HEK293 (cell line): Measurements from ENCODE around the gene JKAMP.

Experiments used
- CTCF ChIA-PET: fragments of 350-600 bp; formaldehyde crosslinking; extraction: SDS; loops from one replicate; lab custom pipeline; 2021; ENCODE audit warnings: antibody characterized with exemption; lab: Yijun Ruan, JAX
- POLR2A ChIA-PET: fragments of 300-600 bp; formaldehyde crosslinking; extraction: SDS; loops from one replicate; lab custom pipeline; 2020; ENCODE audit warnings: antibody characterized with exemption, inconsistent platforms; lab: Yijun Ruan, JAX
- H3K27ac ChIP-seq: fragments of 200-500 bp; sonication (Bioruptor generic); 2 replicates; pipeline ENCODE4 v1.5.1; 2014; ENCODE audit warnings: low read depth, low read length, control low read depth, inconsistent platforms; ENCODE audit errors: extremely low read depth
- H3K36me3 ChIP-seq, 2 experiments: fragments of 200-500 bp in 1 of 2; sonication (Bioruptor generic) in 1 of 2; 1 replicate in 1 of 2; 2 replicates in 1 of 2; pipeline ENCODE4 v1.5.1; 2014 to 2017; ENCODE audit warnings: inconsistent platforms in 2 of 2, low read length in 2 of 2; ENCODE audit not compliant: control insufficient read depth in 2 of 2, insufficient read depth in 1 of 2
- H3K4me1 ChIP-seq: fragments of 200-500 bp; sonication (Bioruptor generic); 2 replicates; pipeline ENCODE4 v1.5.1; 2014; ENCODE audit warnings: mild to moderate bottlenecking, low read length, inconsistent platforms; ENCODE audit not compliant: control insufficient read depth, insufficient read depth
- H3K4me3 ChIP-seq: 2 replicates; pipeline ENCODE4 v1.5.1; 2011; ENCODE audit warnings: low read depth, mild to moderate bottlenecking, control low read depth, low read length, moderate library complexity
- H3K9me3 ChIP-seq: fragments of 200-500 bp; sonication (Bioruptor generic); 2 replicates; pipeline ENCODE4 v1.5.1; 2014; ENCODE audit warnings: low read depth, low read length, inconsistent platforms; ENCODE audit not compliant: control insufficient read depth, insufficient read depth
- BCL11B ChIP-seq: fragments of 450-650 bp; formaldehyde crosslinking; IDR thresholded peaks from 2 replicates; pipeline ENCODE4 v1.5.1; 2016; ENCODE audit warnings: low read depth, missing biosample characterization, missing genetic modification characterization
- GFI1B ChIP-seq: fragments of 450-650 bp; formaldehyde crosslinking; IDR thresholded peaks from 2 replicates; pipeline ENCODE4 v1.5.1; 2016; ENCODE audit warnings: missing biosample characterization, missing genetic modification characterization
- GLIS2 ChIP-seq: fragments of 450-650 bp; formaldehyde crosslinking; IDR thresholded peaks from 2 replicates; pipeline ENCODE4 v1.5.1; 2016; ENCODE audit warnings: missing biosample characterization, missing genetic modification characterization
- MZF1 ChIP-seq: fragments of 450-650 bp; formaldehyde crosslinking; IDR thresholded peaks from 2 replicates; pipeline ENCODE4 v1.5.1; 2017; ENCODE audit warnings: missing biosample characterization, missing genetic modification characterization, borderline replicate concordance
- OVOL3 ChIP-seq: fragments of 450-650 bp; formaldehyde crosslinking; IDR thresholded peaks from 2 replicates; pipeline ENCODE4 v1.5.1; 2016; ENCODE audit warnings: missing biosample characterization, missing genetic modification characterization
- PRDM10 ChIP-seq: fragments of 450-650 bp; formaldehyde crosslinking; IDR thresholded peaks from 2 replicates; pipeline ENCODE4 v1.5.1; 2016; ENCODE audit warnings: missing biosample characterization, missing genetic modification characterization
- PRDM4 ChIP-seq: fragments of 450-650 bp; formaldehyde crosslinking; IDR thresholded peaks from 2 replicates; pipeline ENCODE4 v1.5.1; 2017; ENCODE audit warnings: missing biosample characterization, missing genetic modification characterization
- SP2 ChIP-seq: fragments of 450-650 bp; formaldehyde crosslinking; IDR thresholded peaks from 2 replicates; pipeline ENCODE4 v1.5.1; 2016; ENCODE audit warnings: missing biosample characterization, missing genetic modification characterization
- ZBTB11 ChIP-seq: fragments of 450-650 bp; formaldehyde crosslinking; conservative IDR thresholded peaks from 2 replicates; pipeline ENCODE4 v1.5.1; 2016; ENCODE audit warnings: low read depth, missing biosample characterization, missing genetic modification characterization
- ZBTB20 ChIP-seq: fragments of 450-650 bp; formaldehyde crosslinking; IDR thresholded peaks from 2 replicates; pipeline ENCODE4 v1.5.1; 2016; ENCODE audit warnings: missing biosample characterization, missing genetic modification characterization
- ZBTB48 ChIP-seq: fragments of 450-650 bp; formaldehyde crosslinking; IDR thresholded peaks from 2 replicates; pipeline ENCODE4 v1.5.1; 2016; ENCODE audit warnings: missing biosample characterization, missing genetic modification characterization
- ZNF248 ChIP-seq: fragments of 450-650 bp; formaldehyde crosslinking; IDR thresholded peaks from 2 replicates; pipeline ENCODE4 v1.5.1; 2017; ENCODE audit warnings: missing biosample characterization, missing genetic modification characterization
- ZNF335 ChIP-seq: fragments of 450-650 bp; formaldehyde crosslinking; conservative IDR thresholded peaks from 2 replicates; pipeline ENCODE4 v1.5.1; 2016; ENCODE audit warnings: missing biosample characterization, missing genetic modification characterization
- ZNF660 ChIP-seq: fragments of 450-650 bp; IDR thresholded peaks from 2 replicates; pipeline ENCODE4 v1.5.1; 2018; ENCODE audit warnings: missing biosample characterization, mild to moderate bottlenecking, missing genetic modification characterization
- ZNF704 ChIP-seq: fragments of 450-650 bp; formaldehyde crosslinking; IDR thresholded peaks from 2 replicates; pipeline ENCODE4 v1.5.1; 2016; ENCODE audit warnings: missing biosample characterization, missing genetic modification characterization
- ZNF791 ChIP-seq: fragments of 450-650 bp; formaldehyde crosslinking; IDR thresholded peaks from 2 replicates; pipeline ENCODE4 v1.5.1; 2016; ENCODE audit warnings: missing biosample characterization, missing genetic modification characterization
- ZNF830 ChIP-seq: fragments of 450-650 bp; IDR thresholded peaks from 2 replicates; pipeline ENCODE4 v1.5.0; 2018; ENCODE audit warnings: missing biosample characterization, missing genetic modification characterization, low read depth, mild to moderate bottlenecking, moderate library complexity
- ZSCAN23 ChIP-seq: fragments of 450-650 bp; formaldehyde crosslinking; IDR thresholded peaks from 2 replicates; pipeline ENCODE4 v1.5.1; 2016; ENCODE audit warnings: missing biosample characterization, missing genetic modification characterization

JKAMP gene

GRCh38 chr14:59484639-59485175 lies 390 bp downstream of the JKAMP start:
- ChIA-PET POLR2A (interaction anchor here (0.8 to 2.4 kb wide), 10 partner anchors 9 to 764 kb away, joined by 3 to 18 read pairs (median 3); partner anchors contain the start of genes DAAM1, DHRS7, GPR135 and LRRC9), CTCF (interaction anchor here (0.9 to 1.9 kb wide), 5 partner anchors 10 to 22 kb away, joined by 3 to 7 read pairs (median 4); partner anchors contain the start of gene GPR135)
- peak overlapping the region; percentile 84 for H3K27ac ChIP-seq
- TF ChIP-seq ZNF791 (tag by site-specific recombination): no peak
- TF ChIP-seq ZNF704: no peak
- TF ChIP-seq SP2 (tag by site-specific recombination): peak; percentile 56
- TF ChIP-seq ZSCAN23 (tag by site-specific recombination): no peak
- TF ChIP-seq ZNF248 (tag by site-specific recombination): no peak
- no peak for TF ChIP-seq GLIS2 (tag by site-specific recombination)
- TF ChIP-seq PRDM10: peak; percentile 57; the same call in 1 of the 2 replicates
- TF ChIP-seq ZNF660 (tag by site-specific recombination): 0 out of 2 replicates have a peak, but pooled peaks have one; percentile 17
- peak; percentile 45; the same call in 1 of the 2 replicates for TF ChIP-seq ZBTB48 (tag by site-specific recombination)
- TF ChIP-seq ZBTB11: no peak
- no peak for TF ChIP-seq MZF1 (tag by site-specific recombination)
- peak; percentile 75; the same call in 1 of the 2 replicates for TF ChIP-seq BCL11B (tag by site-specific recombination)
- no peak for TF ChIP-seq ZNF830 (tag by site-specific recombination)
- no peak for TF ChIP-seq OVOL3 (tag by site-specific recombination)
- 0 out of 2 replicates have a peak, but pooled peaks have one; percentile 71 for TF ChIP-seq ZNF335
- TF ChIP-seq PRDM4: no peak
- TF ChIP-seq GFI1B (tag by site-specific recombination): no peak
- 0 out of 2 replicates have a peak, but pooled peaks have one; percentile 28 for TF ChIP-seq ZBTB20 (tag by site-specific recombination)
- H3K4me1 ChIP-seq: 0 out of 2 replicates have a peak, but pooled peaks cover 3% of the 10 kb centered on the region
- no peaks in the 10 kb centered on the region for H3K9me3 ChIP-seq
- H3K36me3 ChIP-seq: peaks cover 23 to 33% of the 10 kb centered on the region in 2 experiments
- peak overlapping the region; percentile 84 for H3K4me3 ChIP-seq
